ENCODE results near the gene MPV17.
A peak's percentile ranks its signal among the peaks of the same experiment; 100 is the strongest.
"Not testable (repeated sequence)": the region's sequence is repeated elsewhere in the genome, so short reads cannot be mapped to it uniquely, and the experiment has no call there.

Gene MPV17

DNA sequence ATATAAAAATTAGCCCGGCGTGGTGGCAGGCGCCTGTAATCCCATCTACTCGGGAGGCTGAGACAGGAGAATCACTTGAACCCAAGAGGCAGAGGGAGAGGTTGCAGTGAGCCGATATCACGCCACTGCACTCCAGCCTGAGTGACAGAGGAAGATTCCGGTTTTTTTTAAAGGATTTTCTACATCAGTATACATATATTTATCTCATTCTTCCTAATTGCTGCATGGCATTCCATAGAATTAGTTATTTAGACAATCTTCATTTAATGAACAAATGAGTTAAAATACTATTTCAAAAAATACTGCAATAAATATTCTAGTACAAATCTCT lies 31.7 kb upstream of the MPV17 start:
- H3K27me3 ChIP-seq (ENCODE audit: control insufficient read depth in 2 of 2, insufficient read depth in 2 of 2, low read length in 2 of 2): no peaks in the 10 kb centered on the region
- H3K9me3 ChIP-seq (ENCODE audit: control insufficient read depth in 2 of 2, low read length in 2 of 2): no peaks in the 10 kb centered on the region
- peak overlapping the region in 1 of 2 donors; percentile 32 for H3K27ac ChIP-seq (ENCODE audit: low read depth in 2 of 2, low read length in 2 of 2)
- peaks cover 13 to 17% of the 10 kb centered on the region in 2 donors for H3K4me1 ChIP-seq (ENCODE audit: control insufficient read depth in 2 of 2, insufficient read depth in 2 of 2, low read length in 2 of 2)
- no peak overlapping the region for H3K9ac ChIP-seq (ENCODE audit: low read depth in 1 of 2, low read length in 2 of 2)
- no peaks in the 10 kb centered on the region for H3K36me3 ChIP-seq (ENCODE audit: control insufficient read depth in 2 of 2, insufficient read depth in 2 of 2, low read length in 2 of 2)
- H3K4me3 ChIP-seq (ENCODE audit: low read length in 2 of 2): no peak overlapping the region

DNA sequence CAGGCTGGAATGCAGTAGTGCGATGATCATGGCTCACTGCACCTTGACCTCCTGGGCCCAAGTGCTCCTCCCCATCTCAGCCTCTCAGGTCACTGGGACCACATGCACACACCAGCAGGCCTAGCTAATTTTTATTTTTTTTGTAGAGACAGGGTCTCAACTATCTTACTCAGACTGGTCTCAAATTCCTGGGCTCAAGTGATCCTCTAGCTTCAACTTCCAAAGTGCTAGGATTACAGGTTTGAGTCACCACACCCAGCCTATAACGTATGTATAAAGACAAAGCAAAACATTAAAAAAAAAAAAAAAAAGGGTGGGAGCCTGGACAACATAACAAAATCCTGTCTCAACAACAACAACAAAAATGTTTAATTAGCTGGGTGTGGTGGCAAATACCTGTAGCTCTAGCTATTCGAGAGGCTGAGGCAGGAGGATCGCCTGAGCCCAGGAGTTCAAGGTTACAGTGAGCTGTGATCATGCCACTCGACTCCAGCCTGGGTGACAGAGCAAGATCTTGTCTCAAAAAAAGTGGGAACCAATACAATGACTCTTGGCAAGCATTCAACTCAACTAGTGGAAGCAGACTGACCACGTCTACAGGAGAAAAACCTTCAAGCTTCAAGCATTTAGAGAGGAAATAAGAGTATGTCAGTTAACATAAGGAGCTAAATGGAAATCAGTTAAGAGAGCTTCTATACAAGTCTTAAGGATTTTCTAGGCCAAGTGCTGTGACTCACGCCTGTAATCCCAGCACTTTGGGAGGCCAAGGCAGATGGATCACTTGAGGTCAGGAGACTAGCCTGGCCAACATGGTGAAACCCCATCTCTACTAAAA lies 31.1 kb upstream of the MPV17 start:
- Histone ChIP-seq H3K4me3 (ENCODE audit: low read length in 2 of 2) (no peak overlapping the region), H3K9ac (ENCODE audit: low read depth in 1 of 2, low read length in 2 of 2) (no peak overlapping the region), H3K36me3 (ENCODE audit: control insufficient read depth in 2 of 2, insufficient read depth in 2 of 2, low read length in 2 of 2) (no peaks in the 10 kb centered on the region), H3K9me3 (ENCODE audit: control insufficient read depth in 2 of 2, low read length in 2 of 2) (no peaks in the 10 kb centered on the region), H3K27me3 (ENCODE audit: control insufficient read depth in 2 of 2, insufficient read depth in 2 of 2, low read length in 2 of 2) (no peaks in the 10 kb centered on the region), H3K27ac (ENCODE audit: low read depth in 2 of 2, low read length in 2 of 2) (peak overlapping the region in 1 of 2 donors; percentile 32), H3K4me1 (ENCODE audit: control insufficient read depth in 2 of 2, insufficient read depth in 2 of 2, low read length in 2 of 2) (peaks cover 13 to 17% of the 10 kb centered on the region in 2 donors)

DNA sequence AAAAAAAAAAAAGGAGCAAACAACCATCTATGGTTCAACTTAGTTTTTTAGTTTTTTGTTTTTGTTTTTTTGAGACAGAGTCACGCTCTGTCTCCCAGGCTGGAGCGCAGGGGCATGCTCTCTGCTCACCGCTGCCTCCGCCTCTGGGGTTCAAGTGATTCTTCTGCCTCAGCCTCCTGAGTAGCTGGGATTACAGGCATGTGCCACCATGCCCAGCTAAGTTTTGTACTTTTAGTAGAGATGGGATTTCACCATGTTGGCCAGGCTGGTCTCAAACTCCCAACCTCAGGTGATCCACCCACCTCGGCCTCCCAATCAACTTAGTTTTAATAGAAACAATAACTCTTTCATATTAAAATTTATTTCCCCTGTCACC lies 30.5 kb upstream of the MPV17 start:
- H3K4me1 ChIP-seq (ENCODE audit: control insufficient read depth in 2 of 2, insufficient read depth in 2 of 2, low read length in 2 of 2): peaks cover 13 to 17% of the 10 kb centered on the region in 2 donors
- not testable (repeated sequence) for H3K4me3 ChIP-seq (ENCODE audit: low read length in 2 of 2); H3K27ac ChIP-seq (ENCODE audit: low read depth in 2 of 2, low read length in 2 of 2); H3K9ac ChIP-seq (ENCODE audit: low read depth in 1 of 2, low read length in 2 of 2); H3K36me3 ChIP-seq (ENCODE audit: control insufficient read depth in 2 of 2, insufficient read depth in 2 of 2, low read length in 2 of 2); H3K27me3 ChIP-seq (ENCODE audit: control insufficient read depth in 2 of 2, insufficient read depth in 2 of 2, low read length in 2 of 2); H3K9me3 ChIP-seq (ENCODE audit: control insufficient read depth in 2 of 2, low read length in 2 of 2)

DNA sequence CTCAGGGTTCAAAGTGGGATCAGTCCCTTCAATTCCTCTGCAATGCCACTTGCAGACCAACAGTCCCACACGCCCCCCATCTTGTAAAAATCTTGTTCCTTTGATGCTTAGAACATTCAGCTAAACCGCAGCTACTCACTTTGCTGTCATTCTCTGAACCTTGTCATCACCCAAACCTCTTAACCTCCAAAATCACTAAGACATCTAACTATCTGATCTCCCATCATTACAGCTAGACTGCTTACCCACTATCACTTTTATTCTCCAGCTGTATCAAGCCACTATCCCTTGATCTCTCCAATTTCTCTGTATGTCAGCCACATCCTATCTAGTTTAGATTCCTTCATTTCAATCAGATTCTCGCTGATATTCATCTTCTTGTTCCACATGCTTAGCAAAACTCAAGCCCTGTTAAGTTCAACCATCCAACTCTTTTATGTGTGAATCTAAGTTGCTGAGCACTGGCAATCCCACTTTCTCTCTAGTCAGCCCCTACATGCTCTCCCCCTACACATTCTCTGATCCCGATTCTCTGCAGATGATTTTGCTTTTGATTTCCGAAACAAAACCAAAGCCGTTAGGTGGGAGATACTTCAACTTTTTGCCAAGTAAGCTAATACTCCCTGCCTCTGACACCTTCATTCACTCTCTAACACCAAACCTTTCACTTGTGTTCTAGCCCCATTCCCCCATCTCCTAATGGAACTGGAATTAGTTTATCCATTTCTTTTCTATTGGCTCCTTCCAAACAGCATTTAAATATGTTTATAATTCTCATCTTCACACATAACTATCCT lies 29.1 kb upstream of the MPV17 start:
- Histone ChIP-seq H3K9ac (ENCODE audit: low read depth in 1 of 2, low read length in 2 of 2) (no peak overlapping the region), H3K9me3 (ENCODE audit: control insufficient read depth in 2 of 2, low read length in 2 of 2) (no peaks in the 10 kb centered on the region), H3K4me1 (ENCODE audit: control insufficient read depth in 2 of 2, insufficient read depth in 2 of 2, low read length in 2 of 2) (peaks cover 13 to 14% of the 10 kb centered on the region in 2 donors), H3K27me3 (ENCODE audit: control insufficient read depth in 2 of 2, insufficient read depth in 2 of 2, low read length in 2 of 2) (no peaks in the 10 kb centered on the region), H3K4me3 (ENCODE audit: low read length in 2 of 2) (no peak overlapping the region), H3K27ac (ENCODE audit: low read depth in 2 of 2, low read length in 2 of 2) (no peak overlapping the region), H3K36me3 (ENCODE audit: control insufficient read depth in 2 of 2, insufficient read depth in 2 of 2, low read length in 2 of 2) (no peaks in the 10 kb centered on the region)

DNA sequence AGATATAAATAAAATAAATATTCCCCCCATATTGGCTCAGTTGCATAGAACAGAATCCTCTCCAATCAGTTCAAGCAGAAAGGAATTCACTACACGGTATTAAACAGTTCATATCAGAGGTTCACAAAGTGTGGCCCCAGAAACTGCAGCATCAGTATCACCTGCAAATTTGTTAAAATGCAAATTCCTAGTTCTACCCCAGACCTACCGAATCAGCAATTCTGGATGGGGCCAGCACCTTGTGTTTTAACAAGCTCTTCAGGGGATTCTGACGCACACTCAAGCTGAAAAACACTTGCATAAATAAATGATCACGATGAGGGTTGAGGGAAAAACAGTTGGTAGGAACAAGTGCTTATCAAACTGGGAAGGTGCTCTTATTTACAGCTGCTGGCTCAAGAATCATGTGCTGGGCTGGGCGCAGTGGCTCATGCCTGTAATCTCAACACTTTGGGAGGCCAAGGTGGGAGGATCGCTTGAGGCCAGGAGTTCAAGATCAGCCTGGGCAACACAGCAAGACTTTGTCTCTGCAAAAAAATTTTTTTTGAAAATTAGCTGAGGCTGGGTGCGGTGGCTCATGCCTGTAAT lies 27.3 kb upstream of the MPV17 start:
- Histone ChIP-seq H3K27ac (ENCODE audit: low read depth in 2 of 2, low read length in 2 of 2) (no peak overlapping the region), H3K36me3 (ENCODE audit: control insufficient read depth in 2 of 2, insufficient read depth in 2 of 2, low read length in 2 of 2) (no peaks in the 10 kb centered on the region), H3K4me3 (ENCODE audit: low read length in 2 of 2) (no peak overlapping the region), H3K9me3 (ENCODE audit: control insufficient read depth in 2 of 2, low read length in 2 of 2) (no peaks in the 10 kb centered on the region), H3K27me3 (ENCODE audit: control insufficient read depth in 2 of 2, insufficient read depth in 2 of 2, low read length in 2 of 2) (no peaks in the 10 kb centered on the region), H3K4me1 (ENCODE audit: control insufficient read depth in 2 of 2, insufficient read depth in 2 of 2, low read length in 2 of 2) (peaks cover 5 to 7% of the 10 kb centered on the region in 2 donors), H3K9ac (ENCODE audit: low read depth in 1 of 2, low read length in 2 of 2) (no peak overlapping the region)

DNA sequence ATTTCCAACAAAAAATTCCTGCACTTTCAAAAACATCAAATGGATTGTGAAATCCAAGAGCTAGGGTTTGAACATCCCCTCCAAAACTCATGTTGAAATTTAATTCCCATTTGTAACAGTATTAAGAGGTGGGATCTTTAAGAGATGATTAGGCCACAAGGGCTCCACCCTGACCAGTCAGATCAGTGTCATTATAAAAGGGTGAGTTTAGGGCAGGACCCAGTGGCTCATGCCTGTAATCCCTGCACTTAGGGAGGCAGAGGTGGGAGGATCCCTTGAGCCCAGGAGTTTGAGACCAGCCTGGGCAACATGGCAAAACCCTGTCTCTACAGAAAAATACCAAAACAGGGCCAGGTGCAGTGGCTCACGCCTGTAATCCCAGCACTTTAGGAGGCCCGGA lies 24.7 kb upstream of the MPV17 start:
- Histone ChIP-seq H3K9ac (ENCODE audit: low read depth in 1 of 2, low read length in 2 of 2) (no peak overlapping the region), H3K27me3 (ENCODE audit: control insufficient read depth in 2 of 2, insufficient read depth in 2 of 2, low read length in 2 of 2) (no peaks in the 10 kb centered on the region), H3K27ac (ENCODE audit: low read depth in 2 of 2, low read length in 2 of 2) (no peak overlapping the region), H3K36me3 (ENCODE audit: control insufficient read depth in 2 of 2, insufficient read depth in 2 of 2, low read length in 2 of 2) (peaks cover 5 to 7% of the 10 kb centered on the region in 2 donors), H3K9me3 (ENCODE audit: control insufficient read depth in 2 of 2, low read length in 2 of 2) (no peaks in the 10 kb centered on the region), H3K4me3 (ENCODE audit: low read length in 2 of 2) (no peak overlapping the region), H3K4me1 (ENCODE audit: control insufficient read depth in 2 of 2, insufficient read depth in 2 of 2, low read length in 2 of 2) (no peaks in the 10 kb centered on the region)

DNA sequence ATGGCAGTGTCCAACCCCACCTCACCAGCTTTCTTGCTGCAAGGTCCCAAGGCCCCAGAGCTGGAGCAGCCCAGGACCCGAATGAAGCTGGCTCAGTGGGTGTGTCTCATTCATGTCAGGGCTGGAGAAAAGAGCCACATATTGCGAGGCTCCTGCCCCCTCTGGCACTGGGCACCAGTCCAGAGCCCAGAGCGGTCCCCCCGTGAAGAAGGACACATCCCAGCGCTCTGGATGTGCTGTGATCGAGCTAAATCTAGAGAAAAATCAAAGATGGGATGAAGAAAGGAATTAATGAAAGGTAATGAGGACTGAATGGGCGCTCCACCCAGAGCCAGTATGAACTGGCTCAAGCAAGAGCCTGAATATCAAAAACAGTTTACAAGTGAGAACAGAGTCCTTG lies 13.3 kb upstream of the MPV17 start:
- H3K4me1 ChIP-seq (ENCODE audit: control insufficient read depth in 2 of 2, insufficient read depth in 2 of 2, low read length in 2 of 2): no peaks in the 10 kb centered on the region
- no peaks in the 10 kb centered on the region for H3K9me3 ChIP-seq (ENCODE audit: control insufficient read depth in 2 of 2, low read length in 2 of 2)
- H3K4me3 ChIP-seq (ENCODE audit: low read length in 2 of 2): no peak overlapping the region
- peaks cover 59 to 63% of the 10 kb centered on the region in 2 donors for H3K36me3 ChIP-seq (ENCODE audit: control insufficient read depth in 2 of 2, insufficient read depth in 2 of 2, low read length in 2 of 2)
- H3K9ac ChIP-seq (ENCODE audit: low read depth in 1 of 2, low read length in 2 of 2): no peak overlapping the region
- no peak overlapping the region for H3K27ac ChIP-seq (ENCODE audit: low read depth in 2 of 2, low read length in 2 of 2)
- H3K27me3 ChIP-seq (ENCODE audit: control insufficient read depth in 2 of 2, insufficient read depth in 2 of 2, low read length in 2 of 2): no peaks in the 10 kb centered on the region

DNA sequence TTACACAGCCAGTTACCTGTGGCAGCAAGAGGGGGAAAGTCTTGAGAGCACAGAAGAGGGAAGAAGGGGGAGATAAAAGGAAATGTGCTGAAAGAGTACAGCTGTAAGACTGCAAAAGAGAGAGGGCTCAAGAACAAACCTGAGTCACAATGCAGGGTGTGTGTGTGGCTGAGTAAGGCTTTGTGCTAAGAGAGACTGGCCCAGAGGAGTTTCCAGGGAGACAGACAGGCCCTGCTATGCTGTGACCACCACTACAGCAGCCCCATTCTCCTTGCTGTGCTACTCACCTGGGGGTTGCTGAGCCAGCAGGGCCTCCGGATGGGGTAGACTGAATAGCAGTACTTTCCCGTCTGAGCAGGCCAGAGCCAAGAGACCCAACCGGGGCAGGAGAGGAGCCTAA lies 12.4 kb upstream of the MPV17 start:
- H3K27me3 ChIP-seq (ENCODE audit: control insufficient read depth in 2 of 2, insufficient read depth in 2 of 2, low read length in 2 of 2): no peaks in the 10 kb centered on the region
- no peak overlapping the region for H3K9ac ChIP-seq (ENCODE audit: low read depth in 1 of 2, low read length in 2 of 2)
- H3K4me3 ChIP-seq (ENCODE audit: low read length in 2 of 2): no peak overlapping the region
- no peak overlapping the region for H3K27ac ChIP-seq (ENCODE audit: low read depth in 2 of 2, low read length in 2 of 2)
- peaks cover 58 to 68% of the 10 kb centered on the region in 2 donors for H3K36me3 ChIP-seq (ENCODE audit: control insufficient read depth in 2 of 2, insufficient read depth in 2 of 2, low read length in 2 of 2)
- H3K9me3 ChIP-seq (ENCODE audit: control insufficient read depth in 2 of 2, low read length in 2 of 2): no peaks in the 10 kb centered on the region
- H3K4me1 ChIP-seq (ENCODE audit: control insufficient read depth in 2 of 2, insufficient read depth in 2 of 2, low read length in 2 of 2): no peaks in the 10 kb centered on the region

DNA sequence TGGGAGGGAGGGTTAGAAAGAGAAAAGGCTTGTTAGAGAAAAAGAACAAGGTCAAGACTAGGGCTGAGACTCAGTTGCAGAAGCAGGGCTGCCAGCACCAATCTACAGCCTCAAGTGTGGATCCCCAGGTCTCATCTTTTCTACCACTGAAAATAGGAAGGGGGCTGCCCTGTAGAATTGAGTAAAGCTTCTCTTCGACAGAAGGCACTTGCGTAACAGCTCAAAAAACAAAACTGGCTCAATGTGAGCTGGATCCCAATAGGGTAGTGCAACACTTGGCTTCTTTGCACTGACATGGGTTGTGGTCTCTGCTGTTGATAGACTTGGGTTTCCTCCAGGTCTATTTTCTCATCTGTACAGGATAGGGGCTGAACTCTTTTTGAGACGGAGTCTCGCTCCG lies 1.8 kb upstream of the MPV17 start:
- Histone ChIP-seq H3K4me3 (ENCODE audit: low read length in 2 of 2) (no peak overlapping the region), H3K9me3 (ENCODE audit: control insufficient read depth in 2 of 2, low read length in 2 of 2) (no peaks in the 10 kb centered on the region), H3K27ac (ENCODE audit: low read depth in 2 of 2, low read length in 2 of 2) (no peak overlapping the region), H3K9ac (ENCODE audit: low read depth in 1 of 2, low read length in 2 of 2) (no peak overlapping the region), H3K4me1 (ENCODE audit: control insufficient read depth in 2 of 2, insufficient read depth in 2 of 2, low read length in 2 of 2) (peaks cover 15 to 23% of the 10 kb centered on the region in 2 donors), H3K36me3 (ENCODE audit: control insufficient read depth in 2 of 2, insufficient read depth in 2 of 2, low read length in 2 of 2) (peaks cover 25 to 33% of the 10 kb centered on the region in 2 donors), H3K27me3 (ENCODE audit: control insufficient read depth in 2 of 2, insufficient read depth in 2 of 2, low read length in 2 of 2) (no peaks in the 10 kb centered on the region)
